ENCODE data around the gene ORM2.
"Not testable (repeated sequence)": the region's sequence is repeated elsewhere in the genome, so short reads cannot be mapped to it uniquely, and the experiment has no call there.

Gene ORM2

DNA sequence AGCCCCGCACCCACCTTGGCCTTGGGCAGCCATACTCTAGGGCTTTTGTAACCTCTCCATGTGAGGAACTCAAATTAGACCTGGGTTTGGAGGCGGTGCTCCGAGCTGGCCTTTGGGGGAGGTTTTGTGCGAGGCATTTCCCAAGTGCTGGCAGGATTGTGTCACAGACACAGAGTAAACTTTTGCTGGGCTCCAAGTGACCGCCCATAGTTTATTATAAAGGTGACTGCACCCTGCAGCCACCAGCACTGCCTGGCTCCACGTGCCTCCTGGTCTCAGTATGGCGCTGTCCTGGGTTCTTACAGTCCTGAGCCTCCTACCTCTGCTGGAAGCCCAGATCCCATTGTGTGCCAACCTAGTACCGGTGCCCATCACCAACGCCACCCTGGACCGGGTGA lies at the start of gene ORM2:
Gene ORM2 (plus strand): TSS at position 245 of the 398 bp plus-strand sequence. CDS start 36 bp downstream, at position 281.
- DNase-seq (ENCODE audit: low spot score); POLR2A ChIA-PET (ENCODE audit: low non-redundant PET); H3K27ac ChIP-seq; CTCF ChIA-PET: not testable (repeated sequence)

- peak overlapping the region; percentile 94 for H3K27ac ChIP-seq
- POLR2A ChIA-PET (ENCODE audit: low non-redundant PET) = no interaction called here
- TF ChIP-seq CTCF (conservative IDR thresholded peaks at IDR 0.05; ENCODE audit: low read depth) = no peak
- no peak for DNase-seq (ENCODE audit: low spot score)
- CTCF ChIA-PET = interaction anchor here (3.3 kb wide), 1 partner anchor 10 kb away, joined by 10 read pairs; no protein-coding TSS in a partner anchor
Observed at GRCh38 chr9:114280636-114281472, 48.8 kb upstream of the ORM2 start.

GRCh38 chr9:114281473-114282103 lies 48.1 kb upstream of the ORM2 start:
- no peak for TF ChIP-seq CTCF (conservative IDR thresholded peaks at IDR 0.05; ENCODE audit: low read depth)
- CTCF ChIA-PET = interaction anchor here (0.6 kb wide), 1 partner anchor 127 kb away, joined by 3 read pairs; no protein-coding TSS in a partner anchor
- POLR2A ChIA-PET (ENCODE audit: low non-redundant PET) = no interaction called here
- H3K27ac ChIP-seq = peak overlapping the region; percentile 68
- DNase-seq (ENCODE audit: low spot score) = no peak

DNA sequence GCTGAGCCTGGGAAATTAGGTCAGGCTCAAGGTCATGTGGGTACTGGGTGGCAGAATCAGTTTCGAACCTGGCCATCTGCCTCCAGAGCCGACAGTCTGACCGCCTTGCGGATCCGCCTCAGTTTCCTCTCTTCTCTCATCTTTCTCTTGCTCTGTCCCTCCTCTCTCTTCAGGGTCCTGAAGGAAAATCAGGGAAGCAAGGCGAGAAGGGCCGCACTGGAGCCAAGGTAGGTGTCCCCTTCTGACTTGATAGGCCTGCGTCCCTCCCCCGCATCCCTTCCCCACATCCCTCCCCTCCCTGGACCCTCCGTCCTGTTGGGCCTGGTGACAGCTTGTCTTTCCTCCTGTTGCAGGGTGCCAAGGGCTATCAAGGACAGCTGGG lies 47.6 kb upstream of the ORM2 start:
- ChIA-PET CTCF (interaction anchor here (0.6 to 1.0 kb wide), 3 partner anchors 127 to 423 kb away, joined by 3 to 6 read pairs (median 3); no protein-coding TSS in a partner anchor), POLR2A (ENCODE audit: low non-redundant PET) (no interaction called here)
- no peak for DNase-seq (ENCODE audit: low spot score)
- H3K27ac ChIP-seq = peak overlapping the region; percentile 68
- no peak for TF ChIP-seq CTCF (conservative IDR thresholded peaks at IDR 0.05; ENCODE audit: low read depth)

DNA sequence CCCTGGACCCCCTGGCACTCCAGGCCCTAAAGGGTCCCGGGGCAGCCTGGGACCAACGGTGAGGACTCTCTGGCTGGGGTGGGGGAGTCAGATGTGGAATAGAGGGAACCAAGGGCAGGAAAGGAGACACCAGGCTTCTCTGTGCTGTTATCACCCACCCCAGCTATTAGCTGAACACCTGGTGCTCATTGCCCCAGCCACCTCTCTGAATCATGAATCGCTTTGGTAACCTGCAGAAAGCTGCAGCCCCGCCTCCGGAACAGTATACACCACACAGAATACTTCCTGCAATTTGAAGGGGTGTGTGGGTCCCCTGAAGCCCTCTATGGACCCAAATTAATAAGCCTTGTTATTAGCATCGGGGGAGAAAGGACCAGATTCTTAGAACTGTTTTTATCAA lies 47.2 kb upstream of the ORM2 start:
- CTCF ChIA-PET = interaction anchor here (0.6 to 1.0 kb wide), 4 partner anchors 15 to 423 kb away, joined by 3 to 6 read pairs (median 3); no protein-coding TSS in a partner anchor
- TF ChIP-seq CTCF (conservative IDR thresholded peaks at IDR 0.05; ENCODE audit: low read depth) = no peak
- no peak for DNase-seq (ENCODE audit: low spot score)
- peak overlapping the region; percentile 68 for H3K27ac ChIP-seq
- POLR2A ChIA-PET (ENCODE audit: low non-redundant PET) = no interaction called here

GRCh38 chr9:114282926-114283325 lies 46.7 kb upstream of the ORM2 start:
- no peak for TF ChIP-seq CTCF (conservative IDR thresholded peaks at IDR 0.05; ENCODE audit: low read depth)
- H3K27ac ChIP-seq = peak overlapping the region; percentile 68
- ChIA-PET CTCF (interaction anchor here (0.6 to 1.0 kb wide), 2 partner anchors 16 to 175 kb away, joined by 3 to 6 read pairs; no protein-coding TSS in a partner anchor), POLR2A (ENCODE audit: low non-redundant PET) (no interaction called here)
- peak; percentile 38 for DNase-seq (ENCODE audit: low spot score)
